GM10248 (cell line): ENCODE data around the gene PAPOLG.
"Not testable (repeated sequence)": the region's sequence is repeated elsewhere in the genome, so short reads cannot be mapped to it uniquely, and the experiment has no call there.

ENCODE experiments used
- CTCF ChIA-PET: fragments of 300-600 bp; sonication (Branson Sonifier 250); formaldehyde crosslinking; extraction: SDS; loops from one replicate; lab custom pipeline; 2021; ENCODE audit warnings: antibody characterized with exemption; lab: Yijun Ruan, JAX
- POLR2A ChIA-PET: fragments of 350-650 bp; sonication (Branson Sonifier 250); formaldehyde crosslinking; extraction: SDS; loops from one replicate; lab custom pipeline; 2020; ENCODE audit warnings: antibody characterized with exemption; lab: Yijun Ruan, JAX
- DNase-seq: peaks from one replicate; pipeline ENCODE4 v3.0.0; 2012; ENCODE audit errors: extremely low spot score
- TF ChIP-seq, protein P1 (sequence below): IDR thresholded peaks from 2 replicates; pipeline ENCODE4 v1.5.1; 2012; ENCODE audit warnings: mild to moderate bottlenecking, low read depth; ENCODE audit errors: extremely low read depth, missing control alignments, control extremely low read depth

PAPOLG gene

GRCh38 chr2:60823694-60824305 is 67.7 kb downstream of the PAPOLG start:
- TF ChIP-seq, protein P1, sequence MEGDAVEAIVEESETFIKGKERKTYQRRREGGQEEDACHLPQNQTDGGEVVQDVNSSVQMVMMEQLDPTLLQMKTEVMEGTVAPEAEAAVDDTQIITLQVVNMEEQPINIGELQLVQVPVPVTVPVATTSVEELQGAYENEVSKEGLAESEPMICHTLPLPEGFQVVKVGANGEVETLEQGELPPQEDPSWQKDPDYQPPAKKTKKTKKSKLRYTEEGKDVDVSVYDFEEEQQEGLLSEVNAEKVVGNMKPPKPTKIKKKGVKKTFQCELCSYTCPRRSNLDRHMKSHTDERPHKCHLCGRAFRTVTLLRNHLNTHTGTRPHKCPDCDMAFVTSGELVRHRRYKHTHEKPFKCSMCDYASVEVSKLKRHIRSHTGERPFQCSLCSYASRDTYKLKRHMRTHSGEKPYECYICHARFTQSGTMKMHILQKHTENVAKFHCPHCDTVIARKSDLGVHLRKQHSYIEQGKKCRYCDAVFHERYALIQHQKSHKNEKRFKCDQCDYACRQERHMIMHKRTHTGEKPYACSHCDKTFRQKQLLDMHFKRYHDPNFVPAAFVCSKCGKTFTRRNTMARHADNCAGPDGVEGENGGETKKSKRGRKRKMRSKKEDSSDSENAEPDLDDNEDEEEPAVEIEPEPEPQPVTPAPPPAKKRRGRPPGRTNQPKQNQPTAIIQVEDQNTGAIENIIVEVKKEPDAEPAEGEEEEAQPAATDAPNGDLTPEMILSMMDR = no peak
- CTCF ChIA-PET = interaction anchor here (1.1 to 5.8 kb wide), 3 partner anchors 8 to 15 kb away, joined by 3 to 29 read pairs (median 3); no protein-coding TSS in a partner anchor
- POLR2A ChIA-PET = no interaction called here
- no peak for DNase-seq

DNA sequence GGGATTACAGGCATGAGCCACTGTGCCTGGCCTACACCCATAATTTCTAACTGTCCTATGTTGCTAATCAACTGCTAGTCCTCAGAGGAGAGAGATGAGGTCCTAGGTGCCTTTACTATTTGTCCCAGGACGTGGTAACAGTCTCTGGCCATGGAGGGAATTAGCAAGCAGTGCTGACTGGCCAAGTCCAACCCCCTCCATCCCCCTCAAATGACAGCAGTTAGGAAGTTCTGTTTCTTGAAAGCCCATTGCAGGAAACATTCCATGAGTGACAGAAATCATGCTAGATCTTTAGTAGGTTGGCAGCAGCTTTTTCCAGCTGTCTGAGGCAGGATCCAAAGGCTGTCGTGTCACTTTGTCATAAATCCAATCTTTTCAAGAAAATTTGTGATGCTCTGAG is 69.6 kb downstream of the PAPOLG start:
- CTCF ChIA-PET = interaction anchor here (0.9 to 5.8 kb wide), 4 partner anchors 8 to 39 kb away, joined by 3 to 29 read pairs (median 4); no protein-coding TSS in a partner anchor
- DNase-seq = no peak
- POLR2A ChIA-PET = no interaction called here
- TF ChIP-seq, protein P1 = no peak

DNA sequence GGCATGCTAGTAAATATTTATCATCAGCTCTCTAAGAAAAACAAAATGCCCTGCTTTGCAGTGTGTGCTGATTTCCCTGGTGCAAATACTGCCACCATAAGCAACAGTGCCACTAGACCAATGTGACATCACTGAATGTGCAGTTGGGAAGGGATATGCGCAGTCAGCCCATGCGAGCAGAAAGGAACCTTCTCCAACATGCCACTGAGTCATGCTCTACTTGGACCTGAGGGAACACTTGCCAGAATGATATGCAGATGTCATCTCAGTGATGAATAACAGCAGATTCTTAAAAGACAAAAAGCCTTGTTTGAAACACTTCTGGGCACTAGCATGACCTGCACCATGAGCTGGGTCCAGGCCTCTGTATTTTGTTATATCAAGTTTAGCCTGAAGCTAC is 70.0 kb downstream of the PAPOLG start:
- no peak for DNase-seq
- POLR2A ChIA-PET = no interaction called here
- TF ChIP-seq, protein P1 = no peak
- CTCF ChIA-PET = interaction anchor here (0.9 to 5.8 kb wide), 5 partner anchors 8 to 173 kb away, joined by 3 to 29 read pairs (median 4); no protein-coding TSS in a partner anchor

DNA sequence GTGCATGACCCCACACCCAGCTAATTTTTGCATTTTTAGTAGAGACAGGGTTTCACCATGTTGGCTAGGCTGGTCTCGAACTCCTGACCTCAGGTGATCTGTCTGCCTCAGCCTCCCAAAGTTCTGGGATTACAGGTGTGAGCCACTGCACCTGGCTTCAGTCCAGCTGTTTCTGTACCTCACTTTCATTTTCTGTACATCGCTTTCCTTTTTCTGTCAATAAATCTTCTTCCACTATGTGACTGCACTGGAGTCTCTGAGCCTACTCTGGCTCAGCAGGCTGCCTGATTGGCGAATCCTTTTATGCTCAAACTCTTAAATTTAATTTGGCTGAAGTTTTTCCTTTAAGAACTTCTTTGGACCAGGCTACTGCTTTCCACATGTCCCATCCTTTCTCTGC is 70.8 kb downstream of the PAPOLG start:
- POLR2A ChIA-PET = not testable (repeated sequence)

DNA sequence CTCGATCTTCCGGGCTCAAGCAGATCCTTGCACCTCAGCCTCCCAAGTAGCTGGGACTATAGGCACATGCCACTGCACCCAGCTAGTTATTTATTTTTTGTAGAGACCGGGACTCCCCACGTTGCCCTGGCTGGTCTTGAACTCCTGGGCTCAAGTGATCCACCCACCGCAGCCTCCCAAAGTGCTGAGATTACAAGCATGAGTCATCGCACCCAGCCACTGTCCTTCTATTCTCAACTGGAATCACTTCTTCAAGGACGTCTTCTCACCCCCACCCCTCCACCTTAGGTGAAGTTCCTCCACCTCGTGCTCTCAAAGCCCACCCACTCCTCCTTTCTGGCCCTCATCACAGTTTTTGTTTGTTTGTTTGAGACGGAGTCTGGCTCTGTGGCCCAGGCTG is 71.3 kb downstream of the PAPOLG start:
- TF ChIP-seq, protein P1 = no peak
- ChIA-PET CTCF (interaction anchor here (1.2 to 5.8 kb wide), 4 partner anchors 12 to 172 kb away, joined by 3 to 29 read pairs (median 6); no protein-coding TSS in a partner anchor), POLR2A (interaction anchor here (1.1 kb wide), 1 partner anchor 10 kb away, joined by 3 read pairs; no protein-coding TSS in a partner anchor)
- no peak for DNase-seq

More for the DNA sequence above, 70.8 kb downstream of the PAPOLG start:
- not testable (repeated sequence) for DNase-seq
- CTCF ChIA-PET = interaction anchor here (0.9 to 5.8 kb wide), 5 partner anchors 9 to 172 kb away, joined by 3 to 29 read pairs (median 4); no protein-coding TSS in a partner anchor

- ChIA-PET POLR2A (no interaction called here), CTCF (interaction anchor here (1.2 to 2.1 kb wide), 3 partner anchors 9 to 23 kb away, joined by 3 to 10 read pairs (median 4); no protein-coding TSS in a partner anchor)
- TF ChIP-seq, protein P1 = no peak
- DNase-seq = no peak
Observed at GRCh38 chr2:60830991-60831390, 74.9 kb downstream of the PAPOLG start.

- ChIA-PET POLR2A (interaction anchor here (1.7 kb wide), 1 partner anchor 51 kb away, joined by 3 read pairs; no protein-coding TSS in a partner anchor), CTCF (interaction anchor here (0.7 to 2.1 kb wide), 4 partner anchors 9 to 27 kb away, joined by 3 to 10 read pairs (median 4); no protein-coding TSS in a partner anchor)
- TF ChIP-seq, protein P1 = no peak
- no peak for DNase-seq
Observed at GRCh38 chr2:60831921-60832320, 75.9 kb downstream of the PAPOLG start.
